NCI-H2227 (cell line): Measurements from ENCODE around the gene OR5D16.
"Not testable (repeated sequence)": the region's sequence is repeated elsewhere in the genome, so short reads cannot be mapped to it uniquely, and the experiment has no call there.

Experiments used
- DNase-seq: peaks from one replicate; lab custom pipeline; 2025; ENCODE audit not compliant: unreplicated experiment; lab: John Stamatoyannopoulos, UW

Gene OR5D16

GRCh38 chr11:55838452-55838851 lies at the start of gene OR5D16:
OR5D16 (plus strand) TSS chr11:55838752; CDS start chr11:55838752, 0 bp downstream.
- DNase-seq, result no peak

GRCh38 chr11:55791606-55792005 lies 46.9 kb upstream of the OR5D16 start:
- DNase-seq, result no peak

GRCh38 chr11:55793321-55793720 lies 45.2 kb upstream of the OR5D16 start:
- DNase-seq, result no peak

GRCh38 chr11:55795256-55795655 lies 43.3 kb upstream of the OR5D16 start, which contains the start of gene OR5D14:
OR5D14 (plus strand) TSS chr11:55795556; CDS start chr11:55795556, 0 bp downstream.
- DNase-seq, result no peak

- DNase-seq, result no peak
Observed at GRCh38 chr11:55806248-55806647, 32.3 kb upstream of the OR5D16 start.

GRCh38 chr11:55811067-55811466 lies 27.5 kb upstream of the OR5D16 start, which contains the start of gene OR5L1:
OR5L1 (plus strand) TSS chr11:55811367; CDS start chr11:55811467, 100 bp downstream.
- no peak for DNase-seq

- no peak for DNase-seq
Observed at GRCh38 chr11:55819330-55819729, 19.2 kb upstream of the OR5D16 start, which contains the start of gene OR5D18. OR5D18 (plus strand) TSS chr11:55819630; CDS start chr11:55819630, 0 bp downstream.

- DNase-seq, result no peak
Observed at GRCh38 chr11:55826919-55827318, 11.6 kb upstream of the OR5D16 start, which contains the start of gene OR5L2. OR5L2 (plus strand) TSS chr11:55827219; CDS start chr11:55827219, 0 bp downstream.

GRCh38 chr11:55847453-55847852 lies 8.9 kb downstream of the OR5D16 start:
- DNase-seq, result no peak

GRCh38 chr11:55849037-55849436 lies 10.5 kb downstream of the OR5D16 start:
- no peak for DNase-seq

- DNase-seq, result no peak
Observed at GRCh38 chr11:55852141-55852540, 13.6 kb downstream of the OR5D16 start.

GRCh38 chr11:55854704-55855103 lies 16.2 kb downstream of the OR5D16 start:
- DNase-seq, result no peak

- not testable (repeated sequence) for DNase-seq
Observed at GRCh38 chr11:55867354-55867753, 28.8 kb downstream of the OR5D16 start.

GRCh38 chr11:55872731-55873130 lies 34.2 kb downstream of the OR5D16 start:
- peak; percentile 32 for DNase-seq

- DNase-seq, result peak; percentile 64
Observed at GRCh38 chr11:55873146-55873545, 34.6 kb downstream of the OR5D16 start.

GRCh38 chr11:55882997-55883396 lies 44.4 kb downstream of the OR5D16 start, which contains the start of gene TRIM51:
TRIM51 (plus strand) TSS chr11:55883297; CDS start chr11:55885429, 2,132 bp downstream.
- DNase-seq, result not testable (repeated sequence)

- not testable (repeated sequence) for DNase-seq
Observed at GRCh38 chr11:55884995-55885394, 46.4 kb downstream of the OR5D16 start.

GRCh38 chr11:55885481-55885880 lies 46.9 kb downstream of the OR5D16 start:
- not testable (repeated sequence) for DNase-seq
